Measurements from ENCODE around the gene IFNL2.

- TF ChIP-seq ZFX (IDR thresholded peaks at IDR 0.05) (no peak), CTCF (conservative IDR thresholded peaks at IDR 0.05) (no peak)
Observed at GRCh38 chr19:39299404-39299803, 31.2 kb downstream of the IFNL2 start.

All from C4-2B (cell line).